Activated CD4-positive, alpha-beta T cell treated with anti-CD3 and anti-CD28 coated beads for 24 hours (primary cell): Measurements from ENCODE around the gene MCEE.
A peak's percentile ranks its signal among the peaks of the same experiment; 100 is the strongest.
"Not testable (repeated sequence)": the region's sequence is repeated elsewhere in the genome, so short reads cannot be mapped to it uniquely, and the experiment has no call there.

ENCODE experiments used
- DNase-seq, 2 donors: peaks; one replicate each; pipeline ENCODE4 v3.0.0-alpha.2; 2020; ENCODE audit warnings: low read depth in 2 of 2

The MCEE gene

DNA sequence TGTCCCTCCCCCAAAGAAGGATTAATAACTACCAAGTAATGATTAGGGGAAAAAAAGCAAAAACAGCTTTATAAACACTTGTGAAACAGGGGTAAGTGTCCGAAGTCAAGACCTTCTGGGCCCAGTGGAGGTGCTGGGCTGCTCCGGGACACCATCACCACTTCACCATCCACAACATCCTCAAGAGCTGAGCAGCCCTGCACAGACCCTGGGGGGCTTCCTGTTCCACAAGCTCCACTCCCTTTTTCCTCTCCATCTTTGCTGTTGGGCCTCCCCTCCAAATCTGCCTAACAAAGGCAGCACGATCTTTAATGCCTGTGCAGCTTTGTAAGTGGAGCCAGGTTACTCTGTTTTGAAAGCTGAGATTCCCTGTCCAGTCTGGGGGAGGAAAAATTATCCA, 46.7 kb downstream of the MCEE start:
- not testable (repeated sequence) for DNase-seq

DNA sequence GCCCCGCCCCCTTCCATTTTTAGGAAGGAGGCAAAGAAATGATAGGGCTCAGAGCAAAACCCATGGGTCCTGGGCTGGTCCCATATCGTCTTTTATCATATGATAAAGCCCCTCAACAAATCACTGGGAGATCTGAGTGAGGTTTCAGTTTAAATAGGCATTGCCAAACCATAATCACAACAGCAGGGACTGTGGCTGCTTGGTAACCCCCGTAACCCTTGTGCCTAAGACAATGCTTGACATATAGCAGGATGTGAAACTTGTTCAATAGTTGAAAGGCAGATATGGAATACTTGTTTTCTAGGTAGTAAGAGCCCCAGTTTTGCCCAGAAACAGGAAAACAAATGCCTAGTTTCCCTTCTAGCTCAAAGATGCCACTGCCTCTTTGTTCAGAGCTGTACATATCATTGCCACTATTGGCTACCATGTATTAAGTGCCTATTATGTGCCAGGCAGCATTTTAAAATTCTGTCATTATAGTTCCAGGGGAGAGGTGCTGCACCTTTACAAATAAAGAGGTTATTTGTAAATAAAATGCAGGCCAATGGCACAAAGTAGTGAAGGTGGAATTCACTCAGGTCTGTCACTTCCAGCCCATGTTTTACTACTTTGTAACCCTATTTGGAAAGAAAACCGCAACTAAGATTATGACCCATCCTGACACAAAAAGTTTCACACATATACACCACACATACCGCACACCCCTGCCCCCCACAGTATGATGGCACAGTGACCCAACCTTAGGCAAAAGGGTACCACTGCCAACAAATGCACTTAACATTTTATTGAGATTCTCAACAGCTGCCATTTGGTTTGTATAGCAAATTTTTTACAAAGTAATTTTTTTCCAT, 47.4 kb downstream of the MCEE start:
- peak in 1 of 2 donors; percentile 28 for DNase-seq

GRCh38 chr2:71078624-71079023, 51.4 kb downstream of the MCEE start:
- no peak for DNase-seq

GRCh38 chr2:71074893-71075395, 55.1 kb downstream of the MCEE start:
- no peak for DNase-seq

- DNase-seq = no peak
Observed at GRCh38 chr2:71073475-71073874, 56.6 kb downstream of the MCEE start.

GRCh38 chr2:71072492-71072891, 57.5 kb downstream of the MCEE start:
- no peak for DNase-seq

- DNase-seq = peak; percentile 39 to 51
Observed at GRCh38 chr2:71071681-71072398, 58.2 kb downstream of the MCEE start.

DNA sequence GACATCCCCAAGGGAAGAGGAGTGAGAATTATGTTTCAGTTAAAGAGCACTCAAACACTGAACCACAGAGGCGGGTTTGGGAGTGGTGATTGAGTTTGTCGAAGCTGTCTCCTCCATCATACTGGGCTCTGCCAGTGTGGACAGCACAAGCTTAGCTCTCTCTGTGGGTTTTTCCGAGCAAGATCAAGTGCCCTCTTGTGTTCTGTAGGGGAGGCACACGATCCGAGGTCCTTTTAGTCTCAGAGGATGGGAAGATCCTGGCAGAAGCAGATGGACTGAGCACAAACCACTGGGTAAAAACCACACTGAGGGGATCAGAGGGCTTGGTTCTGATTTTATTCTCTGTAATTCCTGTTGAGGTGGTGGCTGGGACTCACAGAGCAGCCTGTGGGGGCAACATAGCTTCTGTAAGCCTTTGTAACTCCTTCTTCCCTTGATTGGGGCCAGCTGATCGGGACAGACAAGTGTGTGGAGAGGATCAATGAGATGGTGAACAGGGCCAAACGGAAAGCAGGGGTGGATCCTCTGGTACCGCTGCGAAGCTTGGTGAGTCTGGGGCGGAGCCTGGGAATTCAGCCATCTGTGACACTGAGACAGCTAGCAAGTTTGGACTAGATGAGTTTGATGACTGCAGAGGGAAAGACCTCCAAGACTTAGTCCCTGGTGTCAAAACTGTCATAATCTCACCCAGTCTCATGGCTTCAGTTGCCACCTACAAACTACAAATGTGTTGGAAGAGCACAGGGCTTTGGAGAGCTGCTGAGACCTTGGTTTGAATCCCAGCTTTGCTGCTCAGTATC, 59.5 kb downstream of the MCEE start:
- DNase-seq = no peak

- DNase-seq = no peak
Observed at GRCh38 chr2:71069376-71069775, 60.7 kb downstream of the MCEE start.

DNA sequence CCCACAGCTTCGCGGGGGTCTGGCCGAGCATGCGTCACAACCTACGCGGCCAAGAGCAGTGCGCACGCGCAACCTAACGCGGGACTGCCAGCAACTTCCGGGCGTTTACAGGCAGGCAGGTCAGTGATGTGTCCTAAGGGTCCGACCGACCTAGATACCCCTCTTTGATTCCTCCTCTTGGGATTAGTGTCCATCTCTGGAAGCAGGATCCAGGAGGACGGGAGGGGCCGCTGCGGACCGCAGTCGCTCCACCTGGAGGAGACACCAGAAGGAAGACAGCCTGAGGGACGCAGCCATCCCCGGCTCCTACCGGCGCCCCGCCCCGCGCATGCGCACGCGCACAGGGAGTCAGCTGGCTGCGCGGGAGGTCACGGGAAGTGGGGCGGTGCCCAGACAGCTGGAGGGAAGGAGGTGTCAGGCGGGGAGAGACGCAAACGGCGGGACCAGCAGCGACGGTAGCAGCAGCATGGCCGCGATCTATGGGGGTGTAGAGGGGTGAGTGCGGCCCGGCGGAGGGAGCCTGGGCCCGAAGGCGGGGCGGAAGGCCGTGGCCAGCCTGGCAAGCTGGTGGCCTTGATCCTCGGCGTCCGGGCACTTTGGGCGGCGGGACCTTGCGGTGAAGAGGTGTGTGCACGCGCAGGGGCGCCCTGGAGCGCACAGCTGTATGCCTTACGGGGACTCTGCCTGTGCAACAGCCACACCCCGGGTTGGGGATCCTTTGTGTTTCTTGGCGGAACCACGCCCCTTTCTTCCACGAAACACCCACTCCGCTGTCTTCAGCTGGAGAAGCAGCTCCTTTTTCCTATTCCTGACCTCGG, 61.6 kb downstream of the MCEE start, which contains the start of gene NAGK:
TSS of gene NAGK (plus strand) at position 431 of the 818 bp plus-strand sequence. CDS start at position 467, 36 bp downstream.
- DNase-seq = peak; percentile 93

- no peak for DNase-seq
Observed at GRCh38 chr2:71067567-71068217, 62.3 kb downstream of the MCEE start.

DNA sequence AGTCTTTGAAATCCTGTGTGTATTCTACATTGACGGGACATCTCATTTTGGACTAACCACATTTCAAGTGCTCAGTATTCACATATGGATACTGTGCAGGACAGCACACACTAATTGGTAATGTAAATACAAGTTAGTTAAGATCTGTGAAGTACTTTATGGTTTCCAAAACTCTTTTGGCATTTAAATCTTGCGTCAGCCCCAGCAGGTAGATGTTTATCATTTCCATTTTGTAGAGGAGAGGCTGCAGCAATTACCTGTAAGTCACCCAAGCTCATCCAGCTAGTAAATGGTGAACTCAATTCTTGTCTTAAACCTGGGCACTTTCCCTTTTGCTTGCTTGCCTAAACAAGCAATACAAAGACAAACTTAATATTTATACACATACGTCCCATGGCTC, 63.2 kb downstream of the MCEE start:
- no peak for DNase-seq

DNA sequence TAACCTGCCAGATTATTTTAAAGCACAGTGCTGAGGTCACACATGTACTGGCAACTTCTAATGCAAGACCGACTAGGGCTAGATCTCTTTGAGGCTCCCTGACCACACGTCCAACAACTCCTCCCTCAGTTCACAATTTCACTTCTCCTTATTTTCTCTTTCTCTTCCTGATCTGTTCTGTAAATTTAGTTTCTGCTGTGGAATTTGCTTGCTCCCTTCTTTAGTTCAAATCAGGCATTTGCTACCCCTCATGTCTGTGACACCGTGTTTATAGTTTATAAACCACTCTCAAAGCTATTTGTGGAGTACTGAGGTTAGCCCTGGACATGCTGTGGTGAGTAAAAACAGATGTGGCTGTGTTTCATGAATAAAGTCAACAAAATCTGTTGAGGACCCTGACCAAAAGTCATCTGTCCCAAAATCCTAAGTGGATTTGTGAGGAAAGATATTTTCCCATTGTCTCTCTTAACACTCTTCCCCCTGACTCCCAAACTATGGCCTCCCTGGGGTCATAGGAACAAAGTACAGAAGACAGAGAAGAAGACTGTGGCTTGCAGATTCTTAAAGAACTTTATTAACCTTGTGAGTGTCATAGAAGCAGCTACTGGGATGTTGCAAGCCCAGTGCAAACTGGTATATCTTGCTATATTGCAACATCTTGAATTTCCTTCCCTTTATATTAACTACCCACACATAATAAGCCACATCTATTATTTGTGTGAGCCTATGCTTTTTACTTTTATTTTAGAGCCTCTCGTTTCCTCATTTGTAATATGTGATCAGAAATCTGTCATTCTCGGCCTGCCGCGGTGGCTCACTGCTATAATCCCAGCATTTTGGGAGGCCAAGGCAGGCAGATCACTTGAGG, 65.0 kb downstream of the MCEE start:
- no peak for DNase-seq

DNA sequence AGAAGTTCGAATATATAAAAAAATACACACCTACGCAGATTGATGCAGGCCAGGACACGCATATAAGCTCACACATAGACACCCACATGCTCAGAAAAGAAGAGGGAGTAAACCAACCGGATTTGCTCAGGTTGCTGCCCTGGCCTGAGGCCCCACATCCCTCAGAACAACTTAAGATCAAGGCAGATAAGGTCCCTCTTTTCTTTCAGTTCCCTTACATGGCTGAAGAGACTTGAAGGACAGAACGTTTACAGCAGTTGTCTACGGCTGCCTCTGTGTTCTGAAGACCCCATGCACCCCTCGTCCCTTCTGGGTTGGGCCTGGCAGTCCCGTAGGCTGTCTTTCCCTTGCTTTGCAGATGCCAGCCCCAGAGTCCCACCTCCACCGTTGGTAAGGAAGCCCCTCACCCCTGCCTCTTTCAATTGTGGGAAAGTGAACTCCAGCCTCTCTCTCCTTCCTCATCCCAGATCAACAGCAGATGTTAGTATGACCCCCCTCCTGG, 65.9 kb downstream of the MCEE start:
- DNase-seq = no peak

GRCh38 chr2:71063216-71063615, 66.8 kb downstream of the MCEE start:
- DNase-seq = no peak

DNA sequence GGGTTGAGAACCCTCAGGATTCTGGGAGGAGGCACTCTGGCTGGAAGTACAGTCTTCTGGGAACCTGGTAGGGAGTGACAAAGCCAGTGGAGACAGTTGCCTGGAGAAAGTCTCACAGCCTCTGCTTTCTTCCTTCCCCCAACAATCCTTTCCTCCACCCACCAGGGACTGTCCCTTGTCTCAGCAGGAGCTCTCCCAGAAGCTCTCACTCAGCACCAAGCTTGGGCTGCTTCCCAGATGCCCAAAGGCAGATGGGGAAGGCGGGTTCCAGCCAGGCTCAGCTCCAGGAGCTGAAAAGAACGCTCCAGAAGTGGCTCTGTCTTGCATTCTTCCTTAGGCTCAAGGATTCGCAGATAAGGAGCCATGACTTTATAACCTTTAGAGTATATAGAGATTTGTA, 69.2 kb downstream of the MCEE start:
- no peak for DNase-seq

GRCh38 chr2:71060211-71060610, 69.8 kb downstream of the MCEE start:
- DNase-seq = no peak
